Astrocyte (in vitro differentiated cells and primary cell): ENCODE measurements around the gene FAM25C.
"Not testable (repeated sequence)": the region's sequence is repeated elsewhere in the genome, so short reads cannot be mapped to it uniquely, and the experiment has no call there.

Experiments
- CTCF ChIP-seq: IDR thresholded peaks from 2 replicates; pipeline ENCODE4 v1.5.1; 2011; ENCODE audit warnings: low read depth, mild to moderate bottlenecking, inconsistent platforms, low read length, moderate library complexity; ENCODE audit not compliant: insufficient read depth
- EZH2 ChIP-seq: IDR thresholded peaks from 2 replicates; pipeline ENCODE4 v1.6.1; 2012; ENCODE audit warnings: mild to moderate bottlenecking, low read length, inconsistent platforms; ENCODE audit not compliant: insufficient read depth

GRCh38 chr10:47987952-47988351, 11.6 kb downstream of the FAM25C start:
- not testable (repeated sequence) for TF ChIP-seq CTCF, EZH2
